Transverse colon (tissue), 4 donors: ENCODE data around the gene NHERF2. TPM values are rescaled to one million over a fixed set of nuclear protein-coding genes. Genes with fewer than 3 reads are reported as not detected.

Experiments
- DNase-seq: peaks from one replicate; pipeline ENCODE4 v3.0.0-alpha.2; 2019
- H3K27ac ChIP-seq, 4 donors: fragments of 200-600 bp; sonication (generic); 2 replicates each; pipeline ENCODE4 v1.5.1; 2016 to 2018; ENCODE audit warnings: inconsistent platforms in 4 of 4
- H3K27me3 ChIP-seq: fragments of 200-600 bp; sonication (generic); 2 replicates; pipeline ENCODE4 v1.5.1; 2017; ENCODE audit warnings: inconsistent platforms
- H3K36me3 ChIP-seq, 4 donors: fragments of 200-600 bp; sonication (generic); 2 replicates each; pipeline ENCODE4 v1.5.1; 2017 to 2019; ENCODE audit warnings: inconsistent platforms in 4 of 4
- H3K4me1 ChIP-seq, 4 donors: fragments of 200-600 bp; sonication (generic); 2 replicates each; pipeline ENCODE4 v1.5.1; 2017 to 2020; ENCODE audit warnings: inconsistent platforms in 4 of 4
- H3K4me3 ChIP-seq, 4 donors: fragments of 200-600 bp; sonication (generic); 1 replicate in 1 of 4; 2 replicates in 3 of 4; pipeline versions ENCODE4 v1.5.1 to v1.6.1; 2017 to 2019; ENCODE audit warnings: inconsistent platforms in 4 of 4
- H3K9me3 ChIP-seq, 2 donors: fragments of 200-600 bp; sonication (generic); 2 replicates each; pipeline ENCODE4 v1.5.1; 2017 to 2019; ENCODE audit warnings: inconsistent platforms in 2 of 2
- EP300 ChIP-seq: sonication (generic); formaldehyde crosslinking; IDR thresholded peaks from one replicate; pipeline ENCODE4 v1.6.1; 2017; ENCODE audit warnings: antibody characterized with exemption, low read depth
- POLR2A ChIP-seq: fragments of 450-650 bp; IDR thresholded peaks from one replicate; pipeline ENCODE4 v1.6.1; 2016; ENCODE audit warnings: antibody characterized with exemption, mild to moderate bottlenecking, moderate library complexity
- POLR2AphosphoS5 ChIP-seq, 3 donors: sonication (generic); formaldehyde crosslinking; IDR thresholded peaks; one replicate each; pipeline ENCODE4 v1.6.1; 2016; ENCODE audit warnings: antibody characterized with exemption in 3 of 3
- WGBS, 2 donors: methylation state at CpG; one replicate each; pipeline ENCODE4 v1.1.5; 2018; ENCODE audit warnings: low coverage in 1 of 2; 5-methylcytosine and 5-hydroxymethylcytosine counted together
- in situ Hi-C, 4 donors: fragments of 200-750 bp; cut with MboI; loops; one replicate each; pipeline versions ENCODE4 v1.15.0 to v1.15.1; 2017; ENCODE audit warnings: low sequenced_read_pairs in 3 of 4, low pct_ligation_motif_present in 1 of 4, low pct_unique_long_range_greater_than_20kb in 1 of 4
- intact Hi-C: fragments of 100-400 bp; cut with DNase I; formaldehyde crosslinking; loops from one replicate; pipeline ENCODE4 v1.15.1; 2023; ENCODE audit warnings: low total_unique reads
- total RNA-seq, 4 donors: library from RNA; depleted of rRNA; stranded (reverse); fragments of >200 nt; gene quantifications; one replicate each; pipeline ENCODE4 v1.1.0, GENCODE V29; 2016
- TF ChIP-seq, protein P1 (sequence below), 5 experiments: fragments of 200-600 bp in 3 of 5; fragments of 450-650 bp in 2 of 5; sonication (generic) in 3 of 5; IDR thresholded peaks; 1 replicate in 2 of 5; 2 replicates in 3 of 5; pipeline ENCODE4 v1.5.1; 2016 to 2017; ENCODE audit warnings: antibody characterized with exemption in 5 of 5, inconsistent platforms in 3 of 5, mild to moderate bottlenecking in 2 of 5, moderate library complexity in 1 of 5

The NHERF2 gene
- total RNA-seq, 4 donors from 2014 or later, result 3.7 to 61.9 (median 29.8) TPM

DNA sequence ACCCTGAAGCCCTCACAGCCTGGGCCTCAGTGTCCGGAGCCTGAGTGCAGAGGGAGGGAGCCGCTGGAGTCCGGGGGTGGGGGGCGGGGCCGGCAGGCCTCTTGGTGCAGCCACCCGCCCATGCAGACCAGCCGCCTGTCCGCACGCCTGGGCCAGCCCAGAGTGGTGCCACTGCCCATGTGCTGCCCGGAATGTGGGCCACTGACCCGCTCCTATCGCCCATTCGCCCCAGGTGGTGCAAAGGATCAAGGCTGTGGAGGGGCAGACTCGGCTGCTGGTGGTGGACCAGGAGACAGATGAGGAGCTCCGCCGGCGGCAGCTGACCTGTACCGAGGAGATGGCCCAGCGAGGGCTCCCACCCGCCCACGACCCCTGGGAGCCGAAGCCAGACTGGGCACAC, 2.6 kb downstream of the NHERF2 start:
- H3K4me1 ChIP-seq, result peaks cover 0 to 40% (median 28%) of the 10 kb centered on the region in 4 donors
- no peak overlapping the region for H3K4me3 ChIP-seq
- in situ Hi-C loops, result loop anchor here in 2 of 4 donors (10.0 kb wide), 1 partner anchor 115 kb away; the partner anchor contains the start of gene RAB26 (in 2 of the 2)
- peak overlapping the region in 2 of 4 donors; percentile 8 to 14 for H3K27ac ChIP-seq
- intact Hi-C loops, result loop anchor here (5.0 kb wide), 1 partner anchor 123 kb away; no protein-coding TSS in a partner anchor
- whole genome bisulfite sequencing, 2 donors, result 70% methylated on average over 20 of the region's 22 CpGs; no CpG with 5 or more reads in 1 of the 2 donors
- H3K27me3 ChIP-seq, result no peaks in the 10 kb centered on the region
- no peaks in the 10 kb centered on the region for H3K36me3 ChIP-seq
- TF ChIP-seq EP300 (no peak), POLR2A (no peak), POLR2AphosphoS5 (IDR thresholded peaks at IDR 0.05) (no peak)
- TF ChIP-seq, protein P1, sequence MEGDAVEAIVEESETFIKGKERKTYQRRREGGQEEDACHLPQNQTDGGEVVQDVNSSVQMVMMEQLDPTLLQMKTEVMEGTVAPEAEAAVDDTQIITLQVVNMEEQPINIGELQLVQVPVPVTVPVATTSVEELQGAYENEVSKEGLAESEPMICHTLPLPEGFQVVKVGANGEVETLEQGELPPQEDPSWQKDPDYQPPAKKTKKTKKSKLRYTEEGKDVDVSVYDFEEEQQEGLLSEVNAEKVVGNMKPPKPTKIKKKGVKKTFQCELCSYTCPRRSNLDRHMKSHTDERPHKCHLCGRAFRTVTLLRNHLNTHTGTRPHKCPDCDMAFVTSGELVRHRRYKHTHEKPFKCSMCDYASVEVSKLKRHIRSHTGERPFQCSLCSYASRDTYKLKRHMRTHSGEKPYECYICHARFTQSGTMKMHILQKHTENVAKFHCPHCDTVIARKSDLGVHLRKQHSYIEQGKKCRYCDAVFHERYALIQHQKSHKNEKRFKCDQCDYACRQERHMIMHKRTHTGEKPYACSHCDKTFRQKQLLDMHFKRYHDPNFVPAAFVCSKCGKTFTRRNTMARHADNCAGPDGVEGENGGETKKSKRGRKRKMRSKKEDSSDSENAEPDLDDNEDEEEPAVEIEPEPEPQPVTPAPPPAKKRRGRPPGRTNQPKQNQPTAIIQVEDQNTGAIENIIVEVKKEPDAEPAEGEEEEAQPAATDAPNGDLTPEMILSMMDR (IDR thresholded peaks at IDR 0.05), result no peak
- no peaks in the 10 kb centered on the region for H3K9me3 ChIP-seq
- no peak for DNase-seq

DNA sequence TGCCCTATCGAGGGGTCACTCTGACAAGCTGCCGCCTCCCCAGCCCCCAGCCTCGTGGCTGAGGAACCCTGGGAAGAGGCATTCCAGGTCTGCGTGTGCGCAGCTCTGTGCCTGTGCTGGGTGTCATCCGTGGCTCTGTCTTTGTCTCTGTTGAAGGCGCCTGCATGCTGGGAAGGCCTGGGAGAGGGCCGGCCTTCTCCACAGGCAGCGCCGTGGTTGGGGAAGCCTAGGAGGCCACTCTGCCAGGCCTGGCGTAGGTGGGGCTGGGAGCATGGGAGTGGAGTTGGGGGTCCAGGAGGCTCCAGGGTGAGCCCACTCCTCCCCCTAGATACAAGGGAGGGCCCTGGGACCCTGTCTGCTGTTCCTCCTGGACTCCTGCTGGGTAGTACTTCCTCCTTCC, 3.3 kb downstream of the NHERF2 start:
- 87% methylated on average over 11 of the region's 11 CpGs; no CpG with 5 or more reads in 1 of the 2 donors for WGBS, 2 donors
- Histone ChIP-seq H3K27me3 (no peaks in the 10 kb centered on the region), H3K4me3 (no peak overlapping the region), H3K9me3 (no peaks in the 10 kb centered on the region), H3K36me3 (no peaks in the 10 kb centered on the region), H3K27ac (peak overlapping the region in 3 of 4 donors; percentile 8 to 58 (median 14)), H3K4me1 (peaks cover 0 to 44% (median 33%) of the 10 kb centered on the region in 4 donors)
- DNase-seq, result no peak
- intact Hi-C loops (no loop called here), in situ Hi-C loops (no loop called here)
- TF ChIP-seq EP300 (no peak), POLR2A (no peak), POLR2AphosphoS5 (IDR thresholded peaks at IDR 0.05) (no peak)
- TF ChIP-seq, protein P1 (IDR thresholded peaks at IDR 0.05), result no peak

GRCh38 chr16:2031081-2031577, 4.4 kb downstream of the NHERF2 start:
- in situ Hi-C loops (no loop called here), intact Hi-C loops (no loop called here)
- Histone ChIP-seq H3K4me3 (no peak overlapping the region), H3K36me3 (no peaks in the 10 kb centered on the region), H3K27me3 (no peaks in the 10 kb centered on the region), H3K4me1 (peaks cover 9 to 52% (median 42%) of the 10 kb centered on the region in 4 donors), H3K27ac (peak overlapping the region in 3 of 4 donors; percentile 58 to 88 (median 85)), H3K9me3 (no peaks in the 10 kb centered on the region)
- WGBS, 2 donors, result 77 to 100% methylated on average over 1 to 11 of the region's 11 CpGs
- no peak for TF ChIP-seq POLR2A
- TF ChIP-seq, protein P1 (IDR thresholded peaks at IDR 0.05), result no peak
- TF ChIP-seq POLR2AphosphoS5 (IDR thresholded peaks at IDR 0.05), result no peak
- TF ChIP-seq EP300, result no peak
- no peak for DNase-seq

- Histone ChIP-seq H3K27me3 (no peaks in the 10 kb centered on the region), H3K9me3 (no peaks in the 10 kb centered on the region), H3K27ac (peak overlapping the region; percentile 85 to 94 (median 86)), H3K4me3 (peak overlapping the region in 1 of 4 donors; percentile 33), H3K36me3 (no peaks in the 10 kb centered on the region), H3K4me1 (peaks cover 21 to 54% (median 42%) of the 10 kb centered on the region in 4 donors)
- in situ Hi-C loops (no loop called here), intact Hi-C loops (no loop called here)
- 77% methylated on average over 15 of the region's 15 CpGs; no CpG with 5 or more reads in 1 of the 2 donors for WGBS, 2 donors
- TF ChIP-seq POLR2AphosphoS5 (IDR thresholded peaks at IDR 0.05) (no peak), EP300 (no peak), POLR2A (no peak)
- TF ChIP-seq, protein P1 (IDR thresholded peaks at IDR 0.05), result no peak
- DNase-seq, result no peak
Observed at GRCh38 chr16:2032285-2033056, 5.8 kb downstream of the NHERF2 start.
